HuH-7 (cell line): ENCODE measurements around the gene PLA2G7.
A peak's percentile ranks its signal among the peaks of the same experiment; 100 is the strongest.
"Not testable (repeated sequence)": the region's sequence is repeated elsewhere in the genome, so short reads cannot be mapped to it uniquely, and the experiment has no call there.

Experiments used
- DNase-seq: peaks from one replicate; pipeline ENCODE4 v3.0.0; 2011; ENCODE audit warnings: low spot score

The PLA2G7 gene

GRCh38 chr6:46734867-46735719 is at the start of gene PLA2G7:
PLA2G7 (minus strand) TSS chr6:46735375; CDS start chr6:46722891, 12,484 bp downstream.
- peak; percentile 60 for DNase-seq

- no peak for DNase-seq
These were observed 49.4 kb upstream of the PLA2G7 start for GRCh38 chr6:46784535-46784934.

GRCh38 chr6:46781478-46782378 is 46.6 kb upstream of the PLA2G7 start:
- peak; percentile 25 for DNase-seq

DNA sequence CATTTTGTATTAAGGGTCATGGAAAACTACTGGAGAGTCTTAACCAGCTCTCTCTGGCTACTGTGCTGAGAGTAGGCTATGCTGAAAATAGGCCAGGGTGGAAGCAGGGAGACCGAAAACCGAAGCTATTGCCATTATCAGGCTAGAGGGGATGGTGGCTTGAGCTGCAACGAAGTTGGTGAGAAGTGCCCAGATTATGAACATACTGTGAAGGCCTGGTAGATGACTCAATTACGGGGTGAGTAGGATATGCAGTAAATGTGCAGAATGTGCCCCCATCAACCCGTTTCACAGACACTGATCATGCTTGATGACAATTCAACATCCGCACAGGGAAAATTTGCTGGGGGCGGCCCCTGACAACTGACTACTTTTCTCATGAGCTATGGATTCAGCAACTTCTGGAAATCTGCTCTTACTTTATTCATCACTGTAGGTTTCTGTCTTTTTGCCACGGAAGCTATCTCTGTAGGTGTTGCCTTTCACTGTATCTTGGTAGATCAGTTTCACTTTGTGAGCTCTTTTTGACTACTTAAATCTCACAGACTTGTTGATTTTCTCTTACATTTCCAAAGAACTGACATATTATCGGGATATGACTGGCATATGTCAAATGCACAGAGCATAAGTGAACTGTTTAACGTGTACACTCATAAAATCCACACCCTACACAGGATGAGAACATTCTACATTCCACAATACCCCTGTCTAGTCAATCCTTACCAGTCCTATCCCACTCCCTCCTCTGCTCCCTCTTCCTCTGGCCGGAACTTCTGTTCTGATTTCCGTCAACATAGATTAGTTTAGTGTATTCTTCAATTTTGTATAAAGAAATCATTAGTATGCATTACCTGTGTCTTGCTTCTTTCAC is 42.5 kb upstream of the PLA2G7 start:
- DNase-seq, result no peak

- DNase-seq, result no peak
These were observed 41.0 kb upstream of the PLA2G7 start for GRCh38 chr6:46776070-46776712.

GRCh38 chr6:46774736-46775135 is 39.6 kb upstream of the PLA2G7 start:
- DNase-seq, result not testable (repeated sequence)

DNA sequence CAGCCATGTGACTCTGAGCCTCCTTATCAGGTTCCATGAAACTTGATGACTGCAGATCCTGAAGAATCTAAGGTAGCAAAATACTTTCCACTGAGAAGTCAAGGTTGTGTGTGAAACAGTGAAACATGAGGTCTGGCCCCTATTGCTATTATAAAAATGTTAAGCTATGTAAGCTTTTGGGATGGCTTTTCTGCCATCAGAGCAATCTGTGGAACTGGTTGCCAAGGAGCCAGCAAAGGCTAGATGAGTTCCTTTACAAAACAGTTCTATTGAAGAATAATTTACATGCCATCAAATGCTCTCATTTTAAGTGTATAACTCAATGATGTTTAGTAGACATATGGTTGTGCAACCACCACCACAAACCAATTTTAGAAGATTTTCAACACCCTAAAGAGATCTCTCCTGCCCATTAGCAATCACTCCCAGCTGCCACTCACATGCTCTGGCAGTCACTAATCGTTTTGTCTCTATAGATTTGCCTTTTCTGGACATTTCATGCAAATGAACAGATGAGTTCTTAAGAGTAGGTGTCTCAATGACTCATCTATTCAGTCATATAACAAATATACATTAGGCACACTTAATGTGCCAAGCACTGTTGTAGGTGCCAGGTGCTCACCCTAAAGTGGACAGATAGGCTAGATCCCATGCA is 38.2 kb upstream of the PLA2G7 start:
- no peak for DNase-seq

GRCh38 chr6:46772762-46773161 is 37.6 kb upstream of the PLA2G7 start:
- no peak for DNase-seq

- no peak for DNase-seq
These were observed 36.8 kb upstream of the PLA2G7 start for GRCh38 chr6:46772016-46772415.

DNA sequence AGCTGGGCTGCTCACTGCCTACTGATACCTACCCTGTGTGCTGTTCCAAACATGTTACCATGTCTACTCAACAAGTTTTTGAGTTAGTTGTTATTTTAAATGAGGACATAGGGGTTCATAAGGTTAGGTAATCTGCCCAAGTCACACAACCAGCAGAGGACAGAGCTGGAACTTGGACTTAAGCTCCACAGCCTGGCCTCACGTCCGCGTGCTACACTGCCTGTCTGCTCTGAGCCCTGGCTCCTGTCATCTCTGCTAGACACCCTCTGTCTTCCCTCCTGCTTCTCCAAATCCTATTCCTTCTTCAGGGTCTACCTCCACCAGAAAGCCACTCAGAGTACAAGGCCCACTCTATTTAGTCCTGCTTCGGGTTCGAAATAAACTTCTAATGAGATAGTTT is 29.8 kb upstream of the PLA2G7 start:
- no peak for DNase-seq

DNA sequence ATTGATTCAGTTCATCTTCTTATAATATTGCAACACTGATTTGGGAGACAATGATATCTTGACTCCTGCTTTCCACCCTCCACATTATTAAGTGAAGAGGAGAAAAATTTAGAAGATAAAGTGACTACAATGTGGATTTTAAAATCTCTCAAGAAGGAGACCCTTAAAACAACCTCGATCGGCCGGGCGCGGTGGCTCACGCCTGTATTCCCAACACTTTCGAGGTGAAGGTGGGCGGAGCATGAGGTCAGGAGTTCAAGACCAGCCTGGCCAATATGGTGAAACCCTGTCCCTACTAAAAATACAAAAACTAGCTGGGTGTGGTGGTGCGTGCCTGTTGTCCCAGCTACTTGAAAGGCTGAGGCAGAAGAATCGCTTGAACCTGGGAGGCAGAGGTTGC is 29.1 kb upstream of the PLA2G7 start:
- DNase-seq, result not testable (repeated sequence)

GRCh38 chr6:46763466-46763865 is 28.3 kb upstream of the PLA2G7 start:
- DNase-seq, result no peak

- DNase-seq, result peak; percentile 30
These were observed 25.8 kb upstream of the PLA2G7 start for GRCh38 chr6:46760925-46761324.

GRCh38 chr6:46758960-46759753 is 24.0 kb upstream of the PLA2G7 start:
- DNase-seq, result no peak

- no peak for DNase-seq
These were observed 22.0 kb upstream of the PLA2G7 start for GRCh38 chr6:46757214-46757596.

- no peak for DNase-seq
These were observed 21.5 kb upstream of the PLA2G7 start for GRCh38 chr6:46756469-46757213.

DNA sequence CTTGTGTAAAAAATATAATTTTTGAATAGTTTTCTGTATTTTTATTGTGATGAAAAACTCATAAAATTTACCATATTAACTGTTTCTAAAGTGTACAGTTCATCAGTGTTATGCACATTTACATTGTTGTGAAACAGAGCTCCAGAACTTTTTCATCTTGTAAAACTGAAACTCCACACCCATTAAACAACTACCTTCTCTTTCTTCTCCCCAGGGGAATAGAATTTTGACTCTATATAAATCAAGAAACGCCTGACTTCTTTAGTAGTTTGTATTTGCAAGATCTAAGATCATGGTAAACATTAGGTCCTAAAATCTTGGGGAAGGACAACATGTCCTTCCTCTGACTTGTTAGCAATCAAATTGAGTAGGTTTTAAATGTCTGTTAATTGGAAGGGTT is 20.7 kb upstream of the PLA2G7 start:
- no peak for DNase-seq

DNA sequence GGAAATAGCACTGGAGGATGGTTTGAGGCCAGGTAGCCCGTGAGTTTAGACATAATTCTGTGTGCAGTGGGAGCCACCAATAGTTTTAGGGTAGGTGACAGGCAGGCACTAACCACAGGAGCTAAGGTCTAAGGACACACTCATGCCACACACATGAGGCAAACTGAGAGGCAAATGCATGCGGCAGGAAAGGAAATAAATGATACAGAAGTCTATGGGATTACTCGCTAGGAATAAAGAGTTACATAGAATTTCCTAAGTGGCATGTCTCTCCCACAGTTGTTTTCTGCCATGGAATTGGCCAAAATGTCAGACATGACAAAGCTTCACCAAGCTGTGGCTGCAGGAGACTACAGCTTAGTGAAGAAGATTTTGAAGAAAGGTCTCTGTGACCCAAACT is 16.5 kb upstream of the PLA2G7 start:
- no peak for DNase-seq

GRCh38 chr6:46749731-46750130 is 14.6 kb upstream of the PLA2G7 start:
- DNase-seq, result no peak
